CD4-positive, alpha-beta memory T cell (primary cell): ENCODE results near the gene ITGB3BP. TPM values are rescaled to one million over a fixed set of nuclear protein-coding genes. Genes with fewer than 3 reads are reported as not detected.

Experiments
- CTCF ChIA-PET: fragments of 350-600 bp; sonication (Branson Sonifier 250); formaldehyde crosslinking; loops from one replicate; lab custom pipeline; 2021; ENCODE audit warnings: inconsistent platforms; ENCODE audit not compliant: partially characterized antibody; lab: Charles Lee
- POLR2A ChIA-PET: fragments of 350-600 bp; sonication (Branson Sonifier 250); formaldehyde crosslinking; loops from one replicate; lab custom pipeline; 2021; ENCODE audit not compliant: partially characterized antibody; lab: Charles Lee
- DNase-seq, 5 donors: peaks; one replicate each; pipeline versions ENCODE4 v3.0.0 to v3.0.0-alpha.2; 2020 to 2022; ENCODE audit warnings: mixed read lengths in 1 of 5
- H3K27ac ChIP-seq: one replicate; pipeline ENCODE4 v1.7.0; 2013; ENCODE audit warnings: low read depth, low read length
- H3K27me3 ChIP-seq: 2 replicates; pipeline ENCODE4 v1.7.0; 2013; ENCODE audit warnings: mild to moderate bottlenecking, low read length, moderate library complexity; ENCODE audit not compliant: insufficient read depth
- H3K36me3 ChIP-seq: 2 replicates; pipeline ENCODE4 v1.7.0; 2013; ENCODE audit warnings: mild to moderate bottlenecking, low read length, moderate library complexity; ENCODE audit not compliant: insufficient read depth
- H3K4me1 ChIP-seq: 2 replicates; pipeline ENCODE4 v1.7.0; 2013; ENCODE audit warnings: mild to moderate bottlenecking, low read length, moderate library complexity; ENCODE audit not compliant: insufficient read depth
- H3K4me3 ChIP-seq, 2 donors: one replicate each; pipeline ENCODE4 v1.7.0; 2013; ENCODE audit warnings: low read length in 2 of 2, mild to moderate bottlenecking in 1 of 2
- H3K9me3 ChIP-seq, 2 donors: one replicate each; pipeline ENCODE4 v1.7.0; 2013; ENCODE audit warnings: low read length in 2 of 2, control low read depth in 1 of 2; ENCODE audit not compliant: control insufficient read depth in 1 of 2
- H3K27ac Mint-ChIP-seq, 7 donors: one replicate each; pipeline ENCODE4 v1.8.0; 2020 to 2021; ENCODE audit warnings: mixed read lengths in 7 of 7, mild to moderate bottlenecking in 6 of 7, inconsistent platforms in 3 of 7, moderate library complexity in 3 of 7
- H3K27me3 Mint-ChIP-seq, 2 donors: one replicate each; pipeline ENCODE4 v1.8.0; 2020 to 2021; ENCODE audit warnings: mixed read lengths in 2 of 2
- H3K36me3 Mint-ChIP-seq, 2 donors: one replicate each; pipeline ENCODE4 v1.8.0; 2020 to 2021; ENCODE audit warnings: mixed read lengths in 2 of 2, inconsistent platforms in 1 of 2, mild to moderate bottlenecking in 1 of 2
- H3K4me1 Mint-ChIP-seq, 4 donors: one replicate each; pipeline ENCODE4 v1.8.0; 2020 to 2021; ENCODE audit warnings: mixed read lengths in 4 of 4, mild to moderate bottlenecking in 1 of 4
- H3K4me3 Mint-ChIP-seq, 8 donors: one replicate each; pipeline ENCODE4 v1.8.0; 2020 to 2021; ENCODE audit warnings: mixed read lengths in 8 of 8, mild to moderate bottlenecking in 7 of 8, moderate library complexity in 6 of 8, inconsistent platforms in 3 of 8
- H3K9me3 Mint-ChIP-seq, 8 donors: one replicate each; pipeline ENCODE4 v1.8.0; 2020 to 2021; ENCODE audit warnings: mixed read lengths in 8 of 8, mild to moderate bottlenecking in 5 of 8, inconsistent platforms in 3 of 8, moderate library complexity in 1 of 8
- intact Hi-C: fragments of 100-400 bp; cut with micrococcal nuclease; formaldehyde crosslinking; loops from one replicate; pipeline ENCODE4 v1.15.1; 2023
- polyA plus RNA-seq, 2 donors: library from polyadenylated mRNA; unstranded; fragments of 300-500 nt; fragmentation: Illumina TruSeq; gene quantifications; one replicate each; pipeline ENCODE4 v1.2.3, GENCODE V29; 2021
- total RNA-seq, 2 experiments: library from RNA; stranded (reverse); gene quantifications; one replicate each; pipeline ENCODE4 v1.2.3, GENCODE V29; 2021

ITGB3BP gene
- total and polyA plus RNA-seq, 4 experiments from 2014 or later, result 18.7 to 27.8 (median 26.0) TPM

GRCh38 chr1:63512584-63512983 lies 10.4 kb downstream of the ITGB3BP start:
- Mint-ChIP-seq H3K4me1 (no peaks in the 10 kb centered on the region), H3K27ac (no peak overlapping the region), H3K36me3 (peaks cover 1 to 7% of the 10 kb centered on the region in 2 donors), H3K9me3 (no peaks in the 10 kb centered on the region), H3K27me3 (no peaks in the 10 kb centered on the region), H3K4me3 (no peak overlapping the region)
- H3K9me3 ChIP-seq, result no peaks in the 10 kb centered on the region
- no peak for DNase-seq
- ChIA-PET CTCF (no interaction called here), POLR2A (no interaction called here)
- intact Hi-C loops, result no loop called here
- H3K27ac ChIP-seq, result no peak overlapping the region
- H3K4me1 ChIP-seq, result no peaks in the 10 kb centered on the region
- no peaks in the 10 kb centered on the region for H3K27me3 ChIP-seq
- no peak overlapping the region for H3K4me3 ChIP-seq
- H3K36me3 ChIP-seq, result no peaks in the 10 kb centered on the region

GRCh38 chr1:63509718-63510117 lies 13.3 kb downstream of the ITGB3BP start:
- H3K27ac ChIP-seq, result no peak overlapping the region
- ChIA-PET POLR2A (no interaction called here), CTCF (no interaction called here)
- H3K27me3 ChIP-seq, result no peaks in the 10 kb centered on the region
- H3K36me3 ChIP-seq, result no peaks in the 10 kb centered on the region
- Mint-ChIP-seq H3K4me3 (no peak overlapping the region), H3K9me3 (no peaks in the 10 kb centered on the region), H3K36me3 (peaks cover 6 to 24% of the 10 kb centered on the region in 2 donors), H3K27ac (no peak overlapping the region), H3K4me1 (no peaks in the 10 kb centered on the region), H3K27me3 (no peaks in the 10 kb centered on the region)
- no peak overlapping the region for H3K4me3 ChIP-seq
- no peak for DNase-seq
- H3K4me1 ChIP-seq, result no peaks in the 10 kb centered on the region
- H3K9me3 ChIP-seq, result no peaks in the 10 kb centered on the region
- intact Hi-C loops, result no loop called here

GRCh38 chr1:63506782-63507181 lies 16.2 kb downstream of the ITGB3BP start:
- H3K27me3 ChIP-seq, result no peaks in the 10 kb centered on the region
- H3K4me3 ChIP-seq, result no peak overlapping the region
- H3K27me3 Mint-ChIP-seq, result no peaks in the 10 kb centered on the region
- no peak overlapping the region for H3K27ac ChIP-seq
- intact Hi-C loops, result no loop called here
- H3K4me1 Mint-ChIP-seq, result no peaks in the 10 kb centered on the region
- H3K9me3 ChIP-seq, result no peaks in the 10 kb centered on the region
- ChIA-PET POLR2A (no interaction called here), CTCF (no interaction called here)
- no peak for DNase-seq
- no peak overlapping the region for H3K4me3 Mint-ChIP-seq
- no peaks in the 10 kb centered on the region for H3K4me1 ChIP-seq
- peaks cover 6 to 26% of the 10 kb centered on the region in 2 donors for H3K36me3 Mint-ChIP-seq
- no peaks in the 10 kb centered on the region for H3K36me3 ChIP-seq
- H3K9me3 Mint-ChIP-seq, result peaks cover 0 to 7% (median 0%) of the 10 kb centered on the region in 8 donors
- H3K27ac Mint-ChIP-seq, result peak overlapping the region in 1 of 7 donors; percentile 22

GRCh38 chr1:63501256-63501655 lies 21.8 kb downstream of the ITGB3BP start:
- Histone ChIP-seq H3K9me3 (no peaks in the 10 kb centered on the region), H3K36me3 (no peaks in the 10 kb centered on the region), H3K4me3 (no peak overlapping the region), H3K27ac (no peak overlapping the region), H3K27me3 (no peaks in the 10 kb centered on the region), H3K4me1 (no peaks in the 10 kb centered on the region)
- POLR2A ChIA-PET, result no interaction called here
- Mint-ChIP-seq H3K36me3 (peaks cover 21 to 38% of the 10 kb centered on the region in 2 donors), H3K4me3 (no peak overlapping the region), H3K4me1 (peaks cover 0 to 3% (median 1%) of the 10 kb centered on the region in 4 donors), H3K27me3 (no peaks in the 10 kb centered on the region), H3K27ac (no peak overlapping the region), H3K9me3 (peaks cover 0 to 7% (median 0%) of the 10 kb centered on the region in 8 donors)
- no peak for DNase-seq
- intact Hi-C loops, result no loop called here
- CTCF ChIA-PET, result no interaction called here

- H3K4me1 Mint-ChIP-seq, result peaks cover 0 to 3% (median 1%) of the 10 kb centered on the region in 4 donors
- no peak for DNase-seq
- H3K36me3 Mint-ChIP-seq, result peaks cover 20 to 30% of the 10 kb centered on the region in 2 donors
- intact Hi-C loops, result no loop called here
- Histone ChIP-seq H3K9me3 (no peaks in the 10 kb centered on the region), H3K4me1 (no peaks in the 10 kb centered on the region), H3K27me3 (no peaks in the 10 kb centered on the region), H3K36me3 (no peaks in the 10 kb centered on the region), H3K4me3 (no peak overlapping the region), H3K27ac (no peak overlapping the region)
- ChIA-PET POLR2A (no interaction called here), CTCF (no interaction called here)
- H3K27me3 Mint-ChIP-seq, result no peaks in the 10 kb centered on the region
- no peak overlapping the region for H3K27ac Mint-ChIP-seq
- peaks cover 0 to 5% (median 0%) of the 10 kb centered on the region in 8 donors for H3K9me3 Mint-ChIP-seq
- no peak overlapping the region for H3K4me3 Mint-ChIP-seq
Measured at GRCh38 chr1:63498106-63498505, 24.9 kb downstream of the ITGB3BP start.

- Mint-ChIP-seq H3K27ac (no peak overlapping the region), H3K4me3 (no peak overlapping the region), H3K9me3 (peaks cover 0 to 5% (median 0%) of the 10 kb centered on the region in 8 donors), H3K27me3 (no peaks in the 10 kb centered on the region), H3K36me3 (peaks cover 20 to 31% of the 10 kb centered on the region in 2 donors), H3K4me1 (peaks cover 0 to 3% (median 1%) of the 10 kb centered on the region in 4 donors)
- intact Hi-C loops, result no loop called here
- Histone ChIP-seq H3K9me3 (no peaks in the 10 kb centered on the region), H3K36me3 (no peaks in the 10 kb centered on the region), H3K27ac (no peak overlapping the region), H3K27me3 (no peaks in the 10 kb centered on the region), H3K4me3 (no peak overlapping the region), H3K4me1 (no peaks in the 10 kb centered on the region)
- POLR2A ChIA-PET, result no interaction called here
- DNase-seq, result no peak
- CTCF ChIA-PET, result no interaction called here
Measured at GRCh38 chr1:63497577-63497976, 25.4 kb downstream of the ITGB3BP start.

- CTCF ChIA-PET, result no interaction called here
- Mint-ChIP-seq H3K9me3 (no peaks in the 10 kb centered on the region), H3K36me3 (peaks cover 2 to 4% of the 10 kb centered on the region in 2 donors), H3K4me3 (no peak overlapping the region), H3K27me3 (no peaks in the 10 kb centered on the region), H3K27ac (no peak overlapping the region), H3K4me1 (peaks cover 0 to 1% (median 0%) of the 10 kb centered on the region in 4 donors)
- no peak for DNase-seq
- Histone ChIP-seq H3K4me1 (no peaks in the 10 kb centered on the region), H3K4me3 (no peak overlapping the region), H3K9me3 (no peaks in the 10 kb centered on the region), H3K27ac (no peak overlapping the region), H3K36me3 (no peaks in the 10 kb centered on the region), H3K27me3 (no peaks in the 10 kb centered on the region)
- POLR2A ChIA-PET, result no interaction called here
- intact Hi-C loops, result no loop called here
Measured at GRCh38 chr1:63487336-63488065, 35.5 kb downstream of the ITGB3BP start.
